ENCODE measurements around the gene MAML2. TPM values are rescaled to one million over a fixed set of nuclear protein-coding genes. Genes with fewer than 3 reads are reported as not detected.

Gene MAML2
- total and polyA plus RNA-seq, 2 of the 13 experiments (the other 11 are each of a cell fraction or from before 2014, with no cell fraction given): 2.3 to 25.9 TPM

DNA sequence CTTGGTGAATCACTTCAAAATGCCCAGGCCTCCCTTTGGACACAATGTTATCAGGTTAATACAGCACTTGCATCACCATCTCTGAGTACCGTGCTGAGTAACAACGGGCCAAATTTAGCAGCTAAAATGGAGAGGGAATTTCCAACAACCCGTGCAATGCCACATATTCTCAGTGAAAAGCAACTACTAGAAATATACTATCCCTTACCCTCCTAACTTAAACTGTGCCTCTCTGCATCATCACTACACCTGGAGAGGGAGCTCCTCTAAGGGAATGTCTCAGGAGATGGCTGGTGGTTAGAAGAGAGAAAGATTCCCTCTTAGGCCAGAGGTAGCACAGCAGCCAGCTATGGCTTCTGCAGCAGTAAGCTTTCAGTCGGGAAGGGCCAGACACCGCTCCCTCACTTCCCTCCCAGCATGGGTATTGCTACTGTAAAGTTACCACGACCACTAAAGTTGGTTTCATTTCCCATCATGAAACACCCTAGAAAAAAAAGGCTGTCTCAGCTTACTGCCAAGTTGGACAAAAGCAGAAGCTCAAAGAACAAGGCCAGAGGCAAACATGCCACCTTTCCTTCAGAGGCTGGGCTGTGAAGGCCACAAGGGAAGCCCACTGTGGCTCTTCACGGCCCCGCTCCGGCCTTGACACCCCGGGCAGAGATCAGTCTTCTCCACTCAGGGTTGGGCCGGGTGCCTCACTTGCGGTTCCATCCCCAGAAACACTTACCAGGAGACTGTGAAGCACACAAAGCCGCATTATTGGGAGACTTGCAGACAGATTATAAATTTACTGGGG is 3.9 kb downstream of the MAML2 start (continued):
- TF ChIP-seq ELF4 (CRISPR knock-in tag; IDR thresholded peaks at IDR 0.05; ENCODE audit: borderline replicate concordance): no peak
- no peak; the same call in 1 of the 2 replicates for TF ChIP-seq REPIN1 (CRISPR knock-in tag; IDR thresholded peaks at IDR 0.05; ENCODE audit: borderline replicate concordance, low read depth)
- TF ChIP-seq ZNF577 (CRISPR knock-in tag; IDR thresholded peaks at IDR 0.05; ENCODE audit: borderline replicate concordance, low read depth): no peak
- TF ChIP-seq PRPF4 (IDR thresholded peaks at IDR 0.05; ENCODE audit: low read depth, low read length, poor library complexity, severe bottlenecking): no peak
- no peak for TF ChIP-seq PBX3 (CRISPR knock-in tag; IDR thresholded peaks at IDR 0.05; ENCODE audit: borderline replicate concordance)
- TF ChIP-seq TOPORS (CRISPR knock-in tag; IDR thresholded peaks at IDR 0.05): 0 out of 2 replicates have a peak, but pooled peaks have one; percentile 18
- TF ChIP-seq SIN3B (IDR thresholded peaks at IDR 0.05; ENCODE audit: low read length): no peak
- no peak for TF ChIP-seq HNF4G (IDR thresholded peaks at IDR 0.05; ENCODE audit: borderline replicate concordance, low read depth, low read length)
- no peak for TF ChIP-seq HNF4G (CRISPR knock-in tag; IDR thresholded peaks at IDR 0.05; ENCODE audit: borderline replicate concordance, low read depth)
- TF ChIP-seq PPARG (CRISPR knock-in tag; conservative IDR thresholded peaks at IDR 0.05): no peak
- no peak for TF ChIP-seq ZNF737 (CRISPR knock-in tag; IDR thresholded peaks at IDR 0.05; ENCODE audit: borderline replicate concordance)
- no peak for TF ChIP-seq ZBTB1 (CRISPR knock-in tag; IDR thresholded peaks at IDR 0.05; ENCODE audit: borderline replicate concordance)
- TF ChIP-seq, protein P1, sequence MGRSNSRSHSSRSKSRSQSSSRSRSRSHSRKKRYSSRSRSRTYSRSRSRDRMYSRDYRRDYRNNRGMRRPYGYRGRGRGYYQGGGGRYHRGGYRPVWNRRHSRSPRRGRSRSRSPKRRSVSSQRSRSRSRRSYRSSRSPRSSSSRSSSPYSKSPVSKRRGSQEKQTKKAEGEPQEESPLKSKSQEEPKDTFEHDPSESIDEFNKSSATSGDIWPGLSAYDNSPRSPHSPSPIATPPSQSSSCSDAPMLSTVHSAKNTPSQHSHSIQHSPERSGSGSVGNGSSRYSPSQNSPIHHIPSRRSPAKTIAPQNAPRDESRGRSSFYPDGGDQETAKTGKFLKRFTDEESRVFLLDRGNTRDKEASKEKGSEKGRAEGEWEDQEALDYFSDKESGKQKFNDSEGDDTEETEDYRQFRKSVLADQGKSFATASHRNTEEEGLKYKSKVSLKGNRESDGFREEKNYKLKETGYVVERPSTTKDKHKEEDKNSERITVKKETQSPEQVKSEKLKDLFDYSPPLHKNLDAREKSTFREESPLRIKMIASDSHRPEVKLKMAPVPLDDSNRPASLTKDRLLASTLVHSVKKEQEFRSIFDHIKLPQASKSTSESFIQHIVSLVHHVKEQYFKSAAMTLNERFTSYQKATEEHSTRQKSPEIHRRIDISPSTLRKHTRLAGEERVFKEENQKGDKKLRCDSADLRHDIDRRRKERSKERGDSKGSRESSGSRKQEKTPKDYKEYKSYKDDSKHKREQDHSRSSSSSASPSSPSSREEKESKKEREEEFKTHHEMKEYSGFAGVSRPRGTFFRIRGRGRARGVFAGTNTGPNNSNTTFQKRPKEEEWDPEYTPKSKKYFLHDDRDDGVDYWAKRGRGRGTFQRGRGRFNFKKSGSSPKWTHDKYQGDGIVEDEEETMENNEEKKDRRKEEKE (IDR thresholded peaks at IDR 0.05): no peak
- TF ChIP-seq SALL1 (CRISPR knock-in tag; IDR thresholded peaks at IDR 0.05): peak; percentile 47; the same call in 1 of the 2 replicates
- no peak for TF ChIP-seq ZNF143 (CRISPR knock-in tag; IDR thresholded peaks at IDR 0.05)
- TF ChIP-seq KDM1A (CRISPR knock-in tag; IDR thresholded peaks at IDR 0.05): no peak
- TF ChIP-seq, protein P2, sequence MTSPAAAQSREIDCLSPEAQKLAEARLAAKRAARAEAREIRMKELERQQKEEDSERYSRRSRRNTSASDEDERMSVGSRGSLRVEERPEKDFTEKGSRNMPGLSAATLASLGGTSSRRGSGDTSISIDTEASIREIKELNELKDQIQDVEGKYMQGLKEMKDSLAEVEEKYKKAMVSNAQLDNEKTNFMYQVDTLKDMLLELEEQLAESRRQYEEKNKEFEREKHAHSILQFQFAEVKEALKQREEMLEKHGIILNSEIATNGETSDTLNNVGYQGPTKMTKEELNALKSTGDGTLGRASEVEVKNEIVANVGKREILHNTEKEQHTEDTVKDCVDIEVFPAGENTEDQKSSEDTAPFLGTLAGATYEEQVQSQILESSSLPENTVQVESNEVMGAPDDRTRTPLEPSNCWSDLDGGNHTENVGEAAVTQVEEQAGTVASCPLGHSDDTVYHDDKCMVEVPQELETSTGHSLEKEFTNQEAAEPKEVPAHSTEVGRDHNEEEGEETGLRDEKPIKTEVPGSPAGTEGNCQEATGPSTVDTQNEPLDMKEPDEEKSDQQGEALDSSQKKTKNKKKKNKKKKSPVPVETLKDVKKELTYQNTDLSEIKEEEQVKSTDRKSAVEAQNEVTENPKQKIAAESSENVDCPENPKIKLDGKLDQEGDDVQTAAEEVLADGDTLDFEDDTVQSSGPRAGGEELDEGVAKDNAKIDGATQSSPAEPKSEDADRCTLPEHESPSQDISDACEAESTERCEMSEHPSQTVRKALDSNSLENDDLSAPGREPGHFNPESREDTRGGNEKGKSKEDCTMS (CRISPR knock-in tag; conservative IDR thresholded peaks at IDR 0.05): no peak
- no peak for TF ChIP-seq RARG (CRISPR knock-in tag; IDR thresholded peaks at IDR 0.05; ENCODE audit: low read depth)
- no peak for TF ChIP-seq ZNF549 (CRISPR knock-in tag; IDR thresholded peaks at IDR 0.05)
- TF ChIP-seq YEATS2 (CRISPR knock-in tag; IDR thresholded peaks at IDR 0.05; ENCODE audit: borderline replicate concordance): no peak
- TF ChIP-seq KDM2A (CRISPR knock-in tag; IDR thresholded peaks at IDR 0.05; ENCODE audit: borderline replicate concordance, low read depth): no peak
- no peak for TF ChIP-seq ZNF530 (CRISPR knock-in tag; IDR thresholded peaks at IDR 0.05; ENCODE audit: low read depth)
- TF ChIP-seq HOXA9 (CRISPR knock-in tag; IDR thresholded peaks at IDR 0.05; ENCODE audit: borderline replicate concordance): no peak
- TF ChIP-seq ZNF30 (CRISPR knock-in tag; IDR thresholded peaks at IDR 0.05): 0 out of 2 replicates have a peak, but pooled peaks have one; percentile 56
